HG03045 (cell line): ENCODE results near the gene SPEF2.
"Not testable (repeated sequence)": the region's sequence is repeated elsewhere in the genome, so short reads cannot be mapped to it uniquely, and the experiment has no call there.

Source experiments
- ATAC-seq: cut with Tn5 transposase; IDR thresholded peaks from one replicate; pipeline ENCODE4 v1.9.1; 2021; ENCODE audit warnings: mild to moderate bottlenecking, moderate library complexity; ENCODE audit not compliant: unreplicated experiment

Gene SPEF2

GRCh38 chr5:35820735-35821134 is 203.1 kb downstream of the SPEF2 start:
- ATAC-seq, result no peak

GRCh38 chr5:35821513-35821912 is 203.8 kb downstream of the SPEF2 start:
- ATAC-seq, result no peak

DNA sequence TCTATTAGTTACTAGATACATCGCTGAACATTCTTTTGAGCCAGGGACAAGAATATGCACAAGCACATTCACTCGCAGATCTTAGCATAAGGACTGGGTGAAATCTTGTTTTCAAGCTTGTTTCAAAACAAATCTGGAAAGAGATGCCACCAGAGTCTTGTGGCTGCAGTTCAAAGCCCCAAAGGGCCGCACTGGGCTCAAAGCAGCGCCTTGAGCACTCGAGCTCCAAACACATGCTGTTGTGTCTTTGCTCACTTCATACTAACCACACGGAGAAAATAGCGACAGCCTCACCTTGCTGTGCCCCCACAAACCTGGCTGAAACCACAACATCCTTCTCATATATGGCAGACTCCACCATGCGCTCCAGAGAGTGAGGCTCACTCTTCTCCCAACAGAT is 204.8 kb downstream of the SPEF2 start:
- no peak for ATAC-seq

GRCh38 chr5:35823347-35824098 is 205.9 kb downstream of the SPEF2 start:
- ATAC-seq, result no peak

- ATAC-seq, result no peak
These were observed 208.4 kb downstream of the SPEF2 start for GRCh38 chr5:35826056-35826455.

DNA sequence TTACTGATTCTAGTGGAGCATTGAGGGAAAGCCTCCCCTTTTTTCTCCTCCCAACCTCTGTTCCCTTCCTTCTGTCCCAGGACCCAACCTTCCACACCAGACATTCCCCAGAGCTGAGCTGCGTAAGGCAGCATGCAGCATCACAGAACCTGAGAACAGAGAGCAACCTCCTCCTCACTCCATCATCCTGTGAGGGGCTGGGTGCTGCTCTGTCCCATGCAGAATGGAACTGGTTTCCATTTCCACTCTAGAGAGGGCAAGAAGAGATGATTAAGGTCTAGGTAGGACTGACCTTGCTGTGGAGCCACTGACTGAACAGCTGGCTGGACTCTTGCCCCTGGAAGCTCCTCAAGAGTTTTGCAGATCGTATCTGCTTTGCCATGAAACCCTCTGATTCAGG is 208.9 kb downstream of the SPEF2 start:
- ATAC-seq, result no peak

- ATAC-seq, result no peak
These were observed 210.5 kb downstream of the SPEF2 start for GRCh38 chr5:35828082-35828598.

GRCh38 chr5:35830587-35830986 is 212.9 kb downstream of the SPEF2 start:
- no peak for ATAC-seq

- no peak for ATAC-seq
These were observed 215.1 kb downstream of the SPEF2 start for GRCh38 chr5:35832762-35833161.

DNA sequence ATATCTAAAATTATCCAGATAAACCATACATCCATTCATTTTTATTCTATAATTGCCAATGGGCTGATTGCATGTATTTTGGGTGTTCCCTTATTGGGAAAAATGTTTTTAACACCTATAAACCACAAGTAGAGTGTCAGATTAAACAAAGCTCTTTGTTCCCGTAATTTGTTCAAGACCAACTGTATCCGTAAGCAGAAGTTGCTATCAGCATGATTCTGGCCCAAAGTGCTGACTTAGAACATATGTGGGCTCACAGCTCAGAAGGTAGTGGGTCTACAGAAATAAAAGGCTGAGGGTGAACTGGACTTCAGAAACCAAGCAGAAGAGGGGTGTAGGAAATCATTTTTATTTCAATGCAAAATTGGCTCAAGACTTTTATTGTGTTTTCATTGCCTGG is 215.6 kb downstream of the SPEF2 start:
- ATAC-seq, result no peak

DNA sequence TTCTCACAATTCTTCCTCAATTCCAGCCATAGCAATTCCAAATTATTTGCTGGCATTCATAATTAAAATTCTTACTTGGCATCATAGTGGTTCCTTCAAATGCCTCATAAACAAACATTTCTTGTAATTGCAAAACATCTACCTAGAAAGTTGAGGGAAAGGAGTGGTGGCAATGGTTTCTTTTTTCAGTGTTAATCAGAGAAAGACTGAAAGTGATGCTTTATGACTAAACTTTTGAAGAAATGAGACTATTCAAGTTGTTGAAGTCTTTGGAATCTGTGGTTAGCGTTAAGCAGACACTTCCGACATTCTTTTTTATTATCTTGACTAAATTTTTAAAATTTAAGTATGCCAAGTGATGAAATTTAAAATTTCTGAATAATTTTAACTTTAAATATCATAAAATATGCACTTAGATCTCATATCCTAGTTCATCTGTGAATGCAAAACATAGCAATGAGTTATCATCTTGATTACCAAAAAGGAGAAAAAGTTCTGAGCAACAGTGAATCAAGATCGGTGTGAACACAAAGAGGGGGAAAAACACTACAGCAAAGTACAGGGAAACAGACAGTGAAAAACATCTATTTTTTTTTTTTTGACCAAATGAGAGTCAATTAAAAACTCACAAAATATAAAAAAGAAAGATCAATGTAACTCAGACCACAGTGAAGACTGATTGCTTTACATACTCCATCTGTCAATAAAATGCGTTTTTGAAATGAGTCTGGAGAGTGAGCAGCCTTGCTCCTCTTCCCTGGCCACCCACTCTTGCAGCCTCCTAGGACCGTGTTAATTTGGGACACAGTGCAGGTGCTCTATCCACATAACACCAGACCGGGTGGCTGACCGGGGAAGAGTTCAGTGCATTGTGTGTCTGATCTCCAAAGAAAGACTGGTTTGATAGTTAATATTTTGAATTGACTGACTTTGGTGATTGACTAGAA is 218.4 kb downstream of the SPEF2 start:
- no peak for ATAC-seq

DNA sequence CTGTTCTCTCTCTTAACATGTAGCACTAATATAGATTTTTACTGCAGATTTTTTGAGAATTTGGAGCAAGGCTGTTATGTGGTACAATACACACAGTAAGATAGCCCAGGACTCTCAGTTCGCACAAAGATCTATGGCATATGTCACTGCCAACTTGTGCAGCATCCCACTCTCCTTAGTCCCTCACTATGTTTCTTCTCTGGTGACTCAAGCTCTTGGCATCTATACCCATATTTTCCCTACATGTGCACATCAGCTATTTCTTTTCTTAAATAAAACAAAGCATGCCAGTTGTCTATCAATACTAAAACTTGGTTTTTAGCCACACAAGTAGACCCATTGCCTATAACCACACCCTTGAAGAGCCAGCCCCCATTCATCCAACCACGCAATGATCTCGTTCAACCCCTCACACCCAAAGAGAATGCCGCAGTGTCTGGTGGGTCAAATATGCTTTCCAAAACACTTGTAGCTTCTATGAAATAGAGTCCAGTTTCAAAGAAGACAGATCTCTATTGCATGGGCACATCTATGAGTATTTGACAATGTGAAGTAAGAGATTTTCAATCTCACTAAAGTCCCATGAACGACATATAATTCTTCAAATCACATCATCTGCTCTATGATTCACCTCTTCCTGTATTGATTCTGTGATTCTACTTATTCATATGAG is 220.8 kb downstream of the SPEF2 start:
- no peak for ATAC-seq

GRCh38 chr5:35842856-35843255 is 225.2 kb downstream of the SPEF2 start:
- ATAC-seq, result no peak

DNA sequence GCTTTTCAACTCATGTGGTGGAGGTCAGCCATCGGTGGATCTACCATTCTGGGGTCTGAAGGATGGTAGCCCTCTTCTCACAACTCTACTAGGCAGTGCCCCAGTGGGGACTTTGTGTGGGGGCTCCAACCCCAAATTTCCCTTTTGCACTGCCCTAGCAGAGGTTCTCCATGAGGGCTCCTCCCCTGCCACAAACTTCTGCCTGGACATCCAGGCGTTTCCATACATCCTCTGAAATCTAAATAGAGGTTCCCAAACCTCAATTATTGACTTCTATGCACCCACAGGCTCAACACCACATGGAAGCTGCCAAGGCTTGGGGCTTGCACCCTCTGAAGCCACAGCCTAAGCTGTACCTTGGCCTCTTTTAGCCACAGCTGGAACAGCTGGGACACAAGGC is 227.8 kb downstream of the SPEF2 start:
- ATAC-seq, result not testable (repeated sequence)

GRCh38 chr5:35847491-35847890 is 229.8 kb downstream of the SPEF2 start:
- ATAC-seq, result no peak

GRCh38 chr5:35847961-35848360 is 230.3 kb downstream of the SPEF2 start:
- no peak for ATAC-seq

- no peak for ATAC-seq
These were observed 232.2 kb downstream of the SPEF2 start for GRCh38 chr5:35849860-35850259.

GRCh38 chr5:35850967-35851680 is 233.5 kb downstream of the SPEF2 start:
- ATAC-seq, result no peak

GRCh38 chr5:35852084-35852734 is 234.5 kb downstream of the SPEF2 start:
- ATAC-seq, result no peak

- no peak for ATAC-seq
These were observed 235.1 kb downstream of the SPEF2 start for GRCh38 chr5:35852773-35853172.
